Fibroblast of mammary gland (primary cell): ENCODE results near the gene ID2.
A peak's percentile ranks its signal among the peaks of the same experiment; 100 is the strongest.

ENCODE experiments used
- DNase-seq: peaks from one replicate; pipeline ENCODE4 v3.0.0-alpha.2; 2010; ENCODE audit warnings: low read depth
- H3K4me3 ChIP-seq: 2 replicates; pipeline ENCODE4 v1.5.1; 2011; ENCODE audit warnings: low read depth, mild to moderate bottlenecking, low read length, moderate library complexity; ENCODE audit not compliant: control insufficient read depth
- TF ChIP-seq, protein P1 (sequence below): conservative IDR thresholded peaks from 2 replicates; pipeline ENCODE4 v1.5.1; 2011; ENCODE audit warnings: low read depth, low read length, inconsistent platforms; ENCODE audit not compliant: control insufficient read depth, insufficient read depth

The ID2 gene

DNA sequence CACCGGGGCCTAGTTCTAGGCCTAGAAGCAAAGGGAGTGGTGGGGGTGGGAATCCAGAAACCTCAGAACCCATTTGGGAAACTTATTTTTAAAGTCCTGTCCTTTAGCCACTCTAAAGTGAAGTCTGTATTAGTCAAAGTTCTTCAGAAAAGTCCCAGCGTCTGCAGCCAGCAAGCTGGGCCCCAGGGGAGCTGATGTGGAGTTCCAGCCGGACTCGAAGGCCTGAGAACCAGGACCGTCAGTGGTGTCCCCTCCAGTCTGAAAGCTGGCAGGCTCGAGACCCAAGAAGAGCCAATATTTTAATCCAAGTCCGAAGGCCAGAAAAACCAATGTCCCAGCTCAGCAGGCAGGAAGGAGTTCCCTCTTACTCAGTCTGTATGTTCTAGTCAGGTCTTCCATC, 32.4 kb downstream of the ID2 start:
- DNase-seq = no peak
- no peak overlapping the region for H3K4me3 ChIP-seq
- TF ChIP-seq, protein P1, sequence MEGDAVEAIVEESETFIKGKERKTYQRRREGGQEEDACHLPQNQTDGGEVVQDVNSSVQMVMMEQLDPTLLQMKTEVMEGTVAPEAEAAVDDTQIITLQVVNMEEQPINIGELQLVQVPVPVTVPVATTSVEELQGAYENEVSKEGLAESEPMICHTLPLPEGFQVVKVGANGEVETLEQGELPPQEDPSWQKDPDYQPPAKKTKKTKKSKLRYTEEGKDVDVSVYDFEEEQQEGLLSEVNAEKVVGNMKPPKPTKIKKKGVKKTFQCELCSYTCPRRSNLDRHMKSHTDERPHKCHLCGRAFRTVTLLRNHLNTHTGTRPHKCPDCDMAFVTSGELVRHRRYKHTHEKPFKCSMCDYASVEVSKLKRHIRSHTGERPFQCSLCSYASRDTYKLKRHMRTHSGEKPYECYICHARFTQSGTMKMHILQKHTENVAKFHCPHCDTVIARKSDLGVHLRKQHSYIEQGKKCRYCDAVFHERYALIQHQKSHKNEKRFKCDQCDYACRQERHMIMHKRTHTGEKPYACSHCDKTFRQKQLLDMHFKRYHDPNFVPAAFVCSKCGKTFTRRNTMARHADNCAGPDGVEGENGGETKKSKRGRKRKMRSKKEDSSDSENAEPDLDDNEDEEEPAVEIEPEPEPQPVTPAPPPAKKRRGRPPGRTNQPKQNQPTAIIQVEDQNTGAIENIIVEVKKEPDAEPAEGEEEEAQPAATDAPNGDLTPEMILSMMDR = no peak

DNA sequence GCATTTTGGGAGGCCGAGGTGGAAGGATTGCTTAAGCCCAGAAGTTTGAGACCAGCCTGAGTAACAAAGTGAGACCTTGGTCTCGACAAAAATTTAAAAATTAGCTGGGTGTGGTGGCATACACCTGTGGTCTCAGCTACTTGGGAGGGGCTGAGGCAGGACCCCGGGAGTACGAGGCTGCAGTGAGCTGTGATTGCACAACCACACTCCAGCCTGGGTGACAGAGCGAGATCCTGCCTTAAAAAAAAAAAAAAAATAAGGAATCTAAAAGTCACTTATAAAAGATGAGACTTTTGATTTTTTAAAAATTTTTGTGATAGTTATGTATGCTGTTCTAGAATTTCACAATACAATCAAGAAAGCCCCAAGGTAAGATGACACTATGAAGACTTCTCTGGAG, 33.1 kb downstream of the ID2 start:
- DNase-seq = no peak
- H3K4me3 ChIP-seq = no peak overlapping the region
- TF ChIP-seq, protein P1 = no peak

DNA sequence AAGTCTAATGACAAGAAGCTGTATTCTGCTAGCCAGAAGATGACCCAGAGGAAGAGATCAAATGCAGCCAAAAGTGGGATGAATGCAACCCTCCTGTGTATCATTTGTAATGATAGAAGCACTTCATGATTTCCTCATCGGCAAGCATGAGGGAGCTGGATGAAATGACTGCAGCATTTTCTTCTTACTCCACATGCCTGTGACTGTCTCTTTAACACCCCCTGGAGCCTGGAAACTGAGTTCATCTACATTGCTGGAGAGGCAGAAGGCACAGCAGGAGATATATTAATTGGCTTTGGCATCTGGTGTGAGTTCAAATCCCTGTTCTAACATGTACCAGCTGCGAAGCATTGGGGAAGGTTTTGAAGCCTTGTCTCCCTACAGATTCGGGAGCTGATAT, 37.7 kb downstream of the ID2 start:
- TF ChIP-seq, protein P1 = no peak
- no peak overlapping the region for H3K4me3 ChIP-seq
- DNase-seq = peak; percentile 69

DNA sequence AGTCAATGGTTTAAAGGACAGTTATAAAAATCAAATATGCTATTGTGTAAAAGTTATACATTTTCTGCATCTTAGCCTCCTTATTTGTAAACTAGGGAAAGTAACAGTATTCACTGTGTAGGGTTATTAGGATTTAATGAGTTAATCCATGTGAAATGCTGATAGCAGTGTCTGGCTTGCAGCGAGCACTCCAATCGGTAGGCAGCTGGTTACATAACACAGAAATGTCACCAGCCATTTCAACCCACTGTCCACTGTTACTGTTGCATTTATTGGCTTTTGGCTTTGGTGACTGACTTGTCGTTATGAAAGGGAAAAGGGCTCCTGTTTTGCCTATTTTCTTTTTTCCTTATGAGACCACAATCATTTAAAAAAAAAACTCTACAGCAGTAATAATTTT, 38.9 kb downstream of the ID2 start:
- no peak overlapping the region for H3K4me3 ChIP-seq
- TF ChIP-seq, protein P1 = no peak
- DNase-seq = no peak

DNA sequence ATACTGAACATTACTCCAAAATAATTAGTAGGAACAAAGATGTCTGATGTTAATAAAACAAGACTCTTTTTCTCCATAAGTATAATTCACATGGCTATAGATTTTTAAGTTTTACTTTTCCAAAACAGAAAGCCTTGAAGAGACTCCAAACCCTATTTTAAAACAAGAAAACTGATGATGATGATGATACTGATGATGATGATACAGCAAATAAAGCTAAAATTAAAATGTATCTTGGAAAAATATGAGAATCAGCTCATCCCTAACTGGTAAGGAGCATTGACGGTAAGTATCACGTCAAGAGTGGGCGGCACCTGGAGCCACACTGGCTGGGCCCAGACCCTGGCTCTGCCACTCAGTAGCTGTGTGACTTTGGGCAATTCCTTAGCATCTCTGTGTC, 39.6 kb downstream of the ID2 start:
- H3K4me3 ChIP-seq = no peak overlapping the region
- no peak for DNase-seq
- TF ChIP-seq, protein P1 = no peak

DNA sequence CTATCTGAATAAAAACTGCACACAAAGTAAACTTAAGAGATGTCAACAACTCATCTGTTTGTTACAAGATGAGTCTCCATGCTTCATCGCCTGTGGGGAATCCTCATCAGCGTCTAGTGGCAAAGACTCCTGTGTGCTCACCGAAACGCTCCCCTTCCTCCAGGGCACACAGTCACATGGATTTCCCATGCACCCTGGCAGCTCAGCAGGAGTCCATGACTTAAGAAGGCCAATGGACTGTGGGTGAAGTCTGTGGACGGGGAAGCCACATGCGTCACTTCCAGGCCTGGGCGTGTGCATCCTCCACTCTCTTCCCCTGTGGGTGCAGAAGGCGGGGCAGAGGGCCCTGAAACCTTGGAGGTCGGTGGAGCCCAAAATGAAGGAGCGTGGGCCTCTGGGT, 41.1 kb downstream of the ID2 start:
- H3K4me3 ChIP-seq = no peak overlapping the region
- no peak for DNase-seq
- TF ChIP-seq, protein P1 = no peak

DNA sequence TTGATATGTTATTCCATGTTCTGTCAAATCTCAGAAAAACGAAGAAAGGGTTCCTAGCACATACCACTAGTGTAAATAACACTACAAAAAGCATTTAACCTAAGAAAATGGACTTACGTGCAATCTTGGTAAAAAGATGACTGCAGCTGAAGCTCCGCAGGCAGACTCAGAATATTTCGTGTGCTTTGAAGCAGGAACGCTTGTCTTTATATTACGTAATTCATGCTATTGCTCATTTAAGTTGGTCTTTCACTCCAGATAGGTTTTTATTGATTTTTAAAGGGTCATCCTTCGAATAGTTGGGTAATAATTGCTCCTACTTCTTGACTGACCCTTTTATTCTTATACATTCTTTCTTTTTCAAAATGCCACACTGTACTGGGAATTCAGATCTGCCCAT, 44.0 kb downstream of the ID2 start:
- no peak overlapping the region for H3K4me3 ChIP-seq
- DNase-seq = no peak
- TF ChIP-seq, protein P1 = no peak
